ENCODE data around the gene ATP1A4. TPM values are rescaled to one million over a fixed set of nuclear protein-coding genes. Genes with fewer than 3 reads are reported as not detected.

ATP1A4 gene
- total and polyA plus RNA-seq, 9 of the 15 experiments (the other 6 are each of a cell fraction or from before 2014, with no cell fraction given) = 0.07 TPM; not detected in 8

- TF ChIP-seq BACH1 (tag; IDR thresholded peaks at IDR 0.05) = no peak
Observed at GRCh38 chr1:160108888-160109662, 42.3 kb upstream of the ATP1A4 start (continued).

GRCh38 chr1:160109686-160110085 lies 41.7 kb upstream of the ATP1A4 start:
- Histone ChIP-seq H2AFZ (ENCODE audit: low read depth, low read length) (no peak overlapping the region), H3K9me3 (replicated peaks; ENCODE audit: control insufficient read depth, insufficient read depth, low read depth, low read length) (no peaks in the 10 kb centered on the region), H3K4me2 (ENCODE audit: insufficient read depth, low read length) (no peak overlapping the region), H3K9me1 (ENCODE audit: control insufficient read depth, insufficient read depth, low read length) (no peaks in the 10 kb centered on the region), H3K4me1 (replicated peaks in 1 of 2; ENCODE audit: control insufficient read depth in 2 of 2, insufficient read depth in 2 of 2, low read length in 2 of 2) (no peaks in the 10 kb centered on the region; a peak in 1 of 5 replicates), H3K27ac (ENCODE audit: extremely low read depth, low read depth, low read length) (no peak overlapping the region), H3K9ac (ENCODE audit: insufficient read depth in 1 of 2, low read depth in 2 of 2, low read length in 2 of 2) (no peak overlapping the region; a peak in 1 of 4 replicates), H3K4me3 (no peak overlapping the region), H3K79me2 (ENCODE audit: control insufficient read depth, insufficient read depth, low read length) (no peaks in the 10 kb centered on the region), H3K36me3 (ENCODE audit: control insufficient read depth, insufficient read depth, low read length) (no peaks in the 10 kb centered on the region), H3K27me3 (ENCODE audit: control insufficient read depth in 2 of 2, insufficient read depth in 2 of 2, low read length in 2 of 2) (peaks cover 5 to 48% of the 10 kb centered on the region in 2 experiments; a peak in 4 of 5 replicates), H4K20me1 (replicated peaks; ENCODE audit: control insufficient read depth, insufficient read depth, low read length) (no peaks in the 10 kb centered on the region)
- ChIA-PET CTCF (ENCODE audit: low intra/inter-chr PET ratio) (no interaction called here), POLR2A (interaction anchor here (0.6 to 0.7 kb wide), 4 partner anchors 9 to 144 kb away, joined by 3 read pairs; no protein-coding TSS in a partner anchor)
- FAIRE-seq (no peak), ATAC-seq (no peak), DNase-seq (ENCODE audit: extremely low read depth in 1 of 4, low spot score in 3 of 4) (no peak)
- no TSS peak for BruUV-seq (replicated peaks)
- intact Hi-C loops (cut with micrococcal nuclease) (no loop called here), in situ Hi-C loops (cut with MboI) (loop anchor here (10.0 kb wide), 1 partner anchor 265 kb away; no protein-coding TSS in a partner anchor)
- 14% methylated on average over 4 of the region's 4 CpGs for WGBS (ENCODE audit: insufficient coverage, low coverage, missing lambda C conversion rate)
- TF ChIP-seq RB1 (IDR thresholded peaks at IDR 0.05; ENCODE audit: low read depth) (no peak), PTRF (tag; IDR thresholded peaks at IDR 0.05) (no peak), GTF2F1 (IDR thresholded peaks at IDR 0.05; ENCODE audit: low read depth, low read length) (no peak), HEY1 (CRISPR knock-in tag; IDR thresholded peaks at IDR 0.05; ENCODE audit: borderline replicate concordance) (no peak), HMGXB4 (CRISPR knock-in tag; IDR thresholded peaks at IDR 0.05) (no peak), AFF4 (CRISPR knock-in tag; IDR thresholded peaks at IDR 0.05) (no peak), SRF (CRISPR knock-in tag; IDR thresholded peaks at IDR 0.05) (no peak), ETV6 (IDR thresholded peaks at IDR 0.05; ENCODE audit: borderline replicate concordance in 1 of 2, low read depth in 2 of 2, low read length in 1 of 2) (no peak), ETV6 (CRISPR knock-in tag; IDR thresholded peaks at IDR 0.05; ENCODE audit: borderline replicate concordance) (no peak), ZNF316 (IDR thresholded peaks at IDR 0.05) (no peak), KLF10 (CRISPR knock-in tag; IDR thresholded peaks at IDR 0.05) (no peak), ASH1L (IDR thresholded peaks at IDR 0.05; ENCODE audit: borderline replicate concordance, low read depth, partially characterized antibody) (no peak), ZKSCAN8 (CRISPR knock-in tag; IDR thresholded peaks at IDR 0.05) (no peak), SMAD1 (IDR thresholded peaks at IDR 0.05; ENCODE audit: low read depth, low read length, partially characterized antibody) (no peak), ZNF143 (CRISPR knock-in tag; IDR thresholded peaks at IDR 0.05) (no peak)

Data from K562 (cell line).